GM19468 (cell line): ENCODE measurements around the gene TECPR2.

Source experiments
- ATAC-seq: cut with Tn5 transposase; IDR thresholded peaks from one replicate; pipeline ENCODE4 v1.9.1; 2021; ENCODE audit warnings: mild to moderate bottlenecking, moderate library complexity, moderate number of reproducible peaks; ENCODE audit not compliant: unreplicated experiment; ENCODE audit errors: extremely low read depth

Gene TECPR2

GRCh38 chr14:102450206-102451063 is 87.7 kb downstream of the TECPR2 start:
- ATAC-seq = no peak

DNA sequence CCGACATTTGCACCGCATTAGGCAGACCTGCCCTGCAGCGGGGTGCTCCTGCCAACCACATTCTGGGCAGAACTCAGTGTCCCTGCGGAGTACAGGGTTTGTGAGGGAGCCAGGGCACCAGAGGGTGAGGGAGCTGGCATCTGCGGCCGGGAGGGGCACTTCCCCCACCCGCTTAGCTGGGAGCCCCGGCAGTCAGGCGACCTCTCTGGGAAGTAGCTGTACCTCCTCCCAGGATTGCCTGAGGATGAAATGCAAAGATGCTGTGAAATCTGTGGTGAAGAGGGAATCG is 88.3 kb downstream of the TECPR2 start:
- no peak for ATAC-seq

DNA sequence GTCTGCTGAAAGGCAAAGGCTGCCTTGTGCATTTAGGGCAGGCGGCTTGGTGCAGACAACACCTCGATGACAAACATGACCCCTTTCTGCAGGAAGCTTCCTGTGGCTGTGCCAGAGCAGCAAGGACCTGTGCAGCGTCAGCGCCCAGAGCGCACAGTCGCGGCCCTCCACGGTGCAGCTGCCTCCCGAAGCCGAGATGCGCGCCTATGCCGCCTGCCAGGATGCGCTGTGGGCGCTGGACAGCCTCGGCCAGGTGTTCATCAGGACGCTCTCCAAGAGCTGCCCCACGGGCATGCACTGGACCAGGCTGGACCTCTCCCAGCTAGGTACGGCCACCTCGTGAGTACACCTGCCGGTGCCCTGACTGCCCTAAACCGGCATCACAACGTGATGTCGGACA is 89.6 kb downstream of the TECPR2 start:
- no peak for ATAC-seq

DNA sequence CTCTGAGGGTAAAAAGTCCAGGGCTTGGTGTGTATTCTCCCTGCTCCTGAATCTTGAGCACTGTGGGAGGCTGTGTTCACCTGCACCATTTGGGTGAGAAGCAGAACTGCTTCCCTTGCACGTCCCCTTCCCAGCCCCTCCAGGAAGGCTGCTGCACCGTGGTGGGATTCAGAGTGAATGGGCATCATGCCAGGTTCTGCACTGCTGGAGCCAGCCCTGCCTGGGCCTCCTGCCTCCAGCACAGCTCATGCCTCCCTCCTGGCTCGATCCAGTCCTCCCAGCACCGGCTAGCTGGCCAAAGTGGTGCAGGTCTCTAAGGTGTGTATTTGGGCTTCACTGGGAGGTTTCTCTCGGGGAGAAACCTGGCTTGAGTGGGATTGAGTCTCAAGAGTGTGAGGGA is 92.0 kb downstream of the TECPR2 start:
- no peak for ATAC-seq

DNA sequence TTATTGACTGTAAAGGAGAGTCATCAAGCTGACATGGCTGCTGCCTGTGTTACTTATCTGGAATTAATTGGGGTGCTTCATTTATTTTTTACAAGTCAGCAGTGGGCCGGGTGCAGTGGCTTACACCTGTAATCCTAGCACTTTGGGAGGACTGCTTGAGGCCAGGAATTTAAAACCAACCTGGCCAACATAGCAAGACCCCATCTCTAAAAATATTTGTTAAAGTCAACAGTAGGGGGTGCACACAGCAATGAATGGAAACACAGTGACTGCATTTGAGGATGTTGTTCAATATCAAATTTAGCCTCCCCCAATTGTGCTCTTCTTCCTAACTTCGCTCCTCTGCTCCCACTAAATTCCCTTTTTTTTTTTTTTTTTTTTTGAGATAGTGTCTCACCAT is 94.8 kb downstream of the TECPR2 start:
- no peak for ATAC-seq

GRCh38 chr14:102461490-102462338 is 99.0 kb downstream of the TECPR2 start:
- no peak for ATAC-seq

DNA sequence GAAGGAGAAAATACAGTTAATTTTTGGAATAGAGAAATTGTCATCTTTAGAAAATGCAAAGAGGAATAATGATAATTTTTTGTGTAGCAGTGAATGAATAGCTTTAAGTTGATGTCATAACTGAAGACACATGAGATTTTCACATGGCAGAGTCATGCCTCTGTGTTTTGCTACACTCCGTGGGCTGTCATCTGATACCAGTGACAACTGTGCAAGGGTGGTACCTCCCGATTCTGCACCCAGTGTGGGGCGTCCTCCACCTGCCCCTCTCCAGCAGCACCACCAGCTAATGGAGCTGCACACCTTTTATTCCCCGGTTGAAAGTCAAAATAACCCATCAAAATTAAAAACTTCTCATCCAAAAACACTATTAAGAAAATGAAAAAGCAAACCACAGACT is 99.7 kb downstream of the TECPR2 start:
- no peak for ATAC-seq

DNA sequence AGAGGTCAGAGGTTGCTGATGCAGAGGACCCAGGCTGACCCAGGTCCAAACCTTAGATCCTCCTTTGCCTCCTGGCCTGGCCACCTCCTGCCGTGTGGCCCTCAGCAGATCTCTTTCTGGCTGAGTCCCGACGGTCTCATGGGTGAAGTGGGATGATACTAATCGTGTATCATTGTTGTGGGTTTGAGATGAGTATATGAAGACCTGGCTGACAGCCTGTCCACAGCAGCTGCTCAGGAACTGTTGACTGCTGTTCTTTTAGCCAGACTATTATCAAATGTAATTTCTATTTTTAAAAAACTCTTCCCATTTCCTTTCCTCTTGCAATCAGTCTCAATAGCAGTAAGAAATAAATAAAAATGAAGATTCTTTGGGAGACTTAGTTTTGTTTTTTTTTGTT is 101.3 kb downstream of the TECPR2 start:
- ATAC-seq = no peak

DNA sequence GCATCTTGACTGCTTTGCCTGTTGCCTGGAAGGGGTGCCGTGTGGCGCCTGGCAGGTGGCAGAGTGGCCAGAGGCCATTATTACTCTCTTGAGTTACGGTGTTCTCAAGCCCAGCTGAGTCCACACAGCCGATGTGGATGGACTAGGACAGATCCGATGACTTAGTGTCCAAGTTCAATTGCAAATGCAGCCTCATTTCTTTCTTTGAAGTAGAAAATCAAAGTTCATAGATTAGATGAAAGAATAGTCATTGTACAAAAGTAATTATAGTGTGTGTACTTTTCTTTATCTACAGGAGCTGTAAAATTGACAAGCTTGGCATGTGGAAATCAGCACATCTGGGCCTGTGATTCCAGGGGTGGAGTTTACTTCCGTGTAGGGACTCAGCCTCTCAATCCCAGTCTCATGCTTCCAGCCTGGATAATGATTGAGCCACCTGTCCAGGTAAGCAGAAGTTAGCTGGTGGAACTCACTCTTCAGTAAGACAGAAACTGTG is 102.2 kb downstream of the TECPR2 start:
- ATAC-seq = no peak

- no peak for ATAC-seq
Observed at GRCh38 chr14:102469261-102469660, 106.5 kb downstream of the TECPR2 start.

- ATAC-seq = no peak
Observed at GRCh38 chr14:102471921-102472790, 109.4 kb downstream of the TECPR2 start.

DNA sequence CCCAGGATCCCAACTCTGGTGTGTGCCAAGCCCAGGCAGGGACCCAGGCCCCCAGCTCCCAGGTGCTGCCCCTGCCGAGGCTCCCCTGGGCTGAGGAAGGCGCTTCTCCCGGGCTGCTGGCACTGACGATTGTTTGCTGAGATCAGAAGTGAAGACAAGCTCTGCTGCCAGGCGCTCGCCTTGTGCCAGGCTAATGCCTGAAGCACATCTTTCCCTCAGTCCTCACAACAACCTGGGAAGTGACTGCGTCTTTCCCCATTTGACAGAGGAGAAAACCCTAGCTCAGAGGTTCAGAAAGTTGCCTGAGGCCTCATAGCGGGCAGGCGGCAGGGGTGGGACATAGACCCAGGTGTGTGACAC is 110.0 kb downstream of the TECPR2 start:
- no peak for ATAC-seq

- ATAC-seq = no peak
Observed at GRCh38 chr14:102473559-102473958, 110.8 kb downstream of the TECPR2 start.

DNA sequence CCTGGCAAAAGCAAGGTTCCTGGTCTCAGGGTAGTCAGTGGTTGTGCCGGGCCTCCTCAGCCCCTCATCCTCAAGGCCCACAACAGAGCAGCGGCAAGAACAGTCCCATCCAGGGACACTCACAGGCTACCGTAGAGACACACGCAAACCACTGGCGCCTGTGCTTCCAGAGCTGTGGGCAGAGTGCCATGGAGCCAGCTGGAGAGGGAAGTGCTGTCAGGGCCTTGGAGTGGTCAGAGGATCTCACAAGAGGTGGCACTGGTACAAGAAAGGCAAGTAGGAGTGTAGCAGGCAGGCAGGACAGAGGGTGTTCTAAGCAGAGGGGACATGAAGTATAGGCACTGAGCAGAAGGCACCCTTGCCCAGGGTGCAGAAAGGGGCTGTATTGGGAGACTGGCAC is 112.2 kb downstream of the TECPR2 start:
- no peak for ATAC-seq

DNA sequence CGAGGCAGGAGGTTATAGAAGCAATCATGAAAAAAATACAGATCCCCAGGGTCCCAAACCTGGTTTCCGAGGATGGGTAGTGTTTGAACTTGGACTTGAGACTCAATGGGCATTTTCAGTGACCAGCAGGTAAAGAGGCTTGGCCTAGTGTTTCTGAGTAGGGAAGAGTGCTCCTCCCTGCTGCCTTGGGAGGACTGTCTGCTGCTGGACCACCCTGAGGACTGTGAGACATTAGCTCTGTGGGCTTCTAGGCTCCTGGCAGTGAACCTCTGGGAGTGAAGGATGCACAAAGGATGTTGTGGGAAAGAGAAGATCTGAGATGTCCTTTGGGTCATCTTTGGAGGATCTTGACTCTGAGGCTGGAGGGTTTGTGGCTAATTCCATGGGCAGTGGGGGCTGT is 116.4 kb downstream of the TECPR2 start:
- no peak for ATAC-seq

- ATAC-seq = no peak
Observed at GRCh38 chr14:102479777-102480176, 117.0 kb downstream of the TECPR2 start.

DNA sequence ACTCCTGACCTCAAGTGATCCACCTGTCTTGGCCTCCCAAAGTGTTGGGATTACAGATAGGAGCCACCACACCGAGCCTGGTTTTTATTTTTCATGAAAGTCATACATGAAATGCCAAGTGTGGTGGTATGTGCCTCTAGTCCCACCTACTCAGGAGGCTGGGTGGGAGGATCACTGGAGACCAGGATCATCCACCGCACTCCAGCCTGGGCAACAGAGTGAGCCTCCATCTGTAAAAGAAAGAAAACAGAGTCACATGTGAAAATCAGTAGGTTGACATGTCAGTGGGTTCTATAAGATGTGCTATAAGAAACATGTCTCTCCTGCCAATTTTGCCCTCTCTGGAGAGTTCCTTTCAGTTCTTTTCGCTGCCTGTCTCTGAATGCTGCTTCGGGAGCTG is 118.6 kb downstream of the TECPR2 start:
- no peak for ATAC-seq

DNA sequence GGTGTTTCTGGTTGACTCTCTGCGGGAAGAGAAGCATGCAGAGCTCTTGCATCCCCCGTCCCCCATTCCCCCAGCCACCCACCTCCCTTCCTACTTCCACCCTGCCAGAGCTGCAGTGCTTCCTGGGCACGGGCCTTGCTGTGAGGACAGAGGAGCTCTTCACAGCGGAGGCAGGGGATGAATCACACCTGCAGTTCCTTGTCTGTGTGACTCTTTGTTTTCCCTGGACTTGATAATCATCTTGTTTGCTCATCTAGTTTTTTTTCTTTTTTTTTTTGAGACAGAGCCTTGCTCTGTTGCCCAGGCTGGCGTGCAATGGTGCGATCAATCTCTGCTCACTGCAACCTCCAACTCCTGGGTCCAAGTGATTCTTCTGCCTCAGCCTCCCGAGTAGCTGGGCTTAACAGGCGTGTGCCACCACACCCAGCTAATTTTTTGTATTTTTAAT is 119.1 kb downstream of the TECPR2 start:
- no peak for ATAC-seq

- ATAC-seq = no peak
Observed at GRCh38 chr14:102484316-102484715, 121.6 kb downstream of the TECPR2 start.

DNA sequence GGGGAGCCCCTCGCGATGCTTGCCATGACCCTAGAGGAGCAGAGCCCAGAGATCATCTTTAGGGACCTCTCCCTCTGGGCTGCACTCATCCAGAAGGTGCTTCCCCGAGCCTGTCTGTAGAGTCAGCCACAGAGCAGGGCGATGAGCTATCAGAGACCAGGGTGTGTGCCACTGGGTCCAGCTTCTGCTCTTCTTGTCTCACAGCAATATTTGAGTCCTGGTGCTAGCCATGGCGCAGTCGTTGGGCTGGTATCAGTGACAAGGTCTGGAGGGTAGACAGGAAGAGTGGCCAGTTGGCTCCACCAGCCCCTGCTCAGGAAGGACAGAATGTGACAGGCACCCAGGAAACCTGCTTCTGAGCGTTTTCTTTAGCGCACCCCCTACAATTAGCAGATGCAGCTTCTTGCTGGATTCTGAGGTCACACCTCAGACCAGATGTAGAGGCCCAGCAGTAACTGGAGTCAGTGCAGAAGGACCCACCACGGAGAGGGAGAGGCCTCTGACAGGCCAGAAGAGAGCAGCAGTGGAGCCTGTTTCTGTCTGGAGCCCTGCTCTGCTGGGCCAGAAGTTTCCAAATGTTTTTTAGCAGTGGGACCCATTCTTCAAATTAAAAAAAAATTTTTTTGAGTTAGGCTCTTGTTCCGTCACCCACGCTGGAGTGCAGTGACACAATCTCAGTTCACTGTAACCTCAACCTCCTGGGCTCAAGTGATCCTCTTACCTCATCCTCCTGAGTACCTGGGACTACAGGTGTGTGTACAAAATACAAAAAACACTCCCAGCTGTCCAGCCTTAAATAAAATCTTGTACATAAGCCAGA is 123.2 kb downstream of the TECPR2 start:
- ATAC-seq = no peak
